Body of pancreas (tissue), 4 donors: ENCODE results near the gene VPS33B.

Experiments
- CTCF ChIP-seq, 7 experiments: fragments of 450-650 bp in 4 of 7; fragments of 200-600 bp in 3 of 7; sonication (generic) in 3 of 7; IDR thresholded peaks; one replicate each; pipeline ENCODE4 v1.5.1; 2016 to 2019; ENCODE audit warnings: antibody characterized with exemption in 7 of 7
- POLR2A ChIP-seq, 3 donors: fragments of 450-650 bp; IDR thresholded peaks; one replicate each; pipeline ENCODE4 v1.6.1; 2016; ENCODE audit warnings: antibody characterized with exemption in 3 of 3, mild to moderate bottlenecking in 2 of 3

GRCh38 chr15:91022832-91023129 lies 387 bp upstream of the VPS33B start:
- TF ChIP-seq CTCF (IDR thresholded peaks at IDR 0.05) (peak in 1 of 7 experiments; percentile 11), POLR2A (IDR thresholded peaks at IDR 0.05) (no peak)
